SK-N-SH (cell line): ENCODE results near the gene MUSK. TPM values are rescaled to one million over a fixed set of nuclear protein-coding genes. Genes with fewer than 3 reads are reported as not detected.

Experiments used
- CTCF ChIA-PET: fragments of 300-600, 350-600 bp; formaldehyde crosslinking; extraction: SDS; loops from one replicate; lab custom pipeline; 2021; lab: Yijun Ruan, JAX
- POLR2A ChIA-PET: fragments of 350-600 bp; sonication (Branson Sonifier 250); formaldehyde crosslinking; extraction: SDS; loops from one replicate; lab custom pipeline; 2020; ENCODE audit warnings: antibody characterized with exemption, inconsistent platforms; lab: Yijun Ruan, JAX
- DNase-seq: peaks from one replicate; pipeline ENCODE4 v3.0.0; 2012
- H2AFZ ChIP-seq: fragments of 200-600 bp; sonication (generic); 2 replicates; pipeline ENCODE4 v1.8.1; 2016; ENCODE audit warnings: antibody characterized with exemption, mild to moderate bottlenecking, low read depth
- H3F3A ChIP-seq: fragments of 200-600 bp; sonication (generic); replicated peaks from 2 replicates; pipeline ENCODE3; 2016; ENCODE audit warnings: antibody characterized with exemption, mild to moderate bottlenecking; ENCODE audit not compliant: insufficient read depth
- H3K27ac ChIP-seq, 2 experiments: fragments of 200-500 bp in 1 of 2; fragments of 200-600 bp in 1 of 2; sonication (Bioruptor generic) in 1 of 2; sonication (generic), shearing (Covaris generic) in 1 of 2; 2 replicates each; pipeline versions ENCODE4 v1.5.1 to v1.6.1; 2014 to 2016; ENCODE audit warnings: low read depth in 2 of 2, inconsistent platforms in 1 of 2, low read length in 1 of 2, mild to moderate bottlenecking in 1 of 2, mixed read lengths in 1 of 2
- H3K27me3 ChIP-seq: fragments of 200-600 bp; sonication (generic), shearing (Covaris generic); 2 replicates; pipeline ENCODE4 v1.6.1; 2016; ENCODE audit warnings: mixed run types; ENCODE audit not compliant: insufficient read depth
- H3K36me3 ChIP-seq, 2 experiments: fragments of 200-500 bp in 1 of 2; fragments of 200-600 bp in 1 of 2; sonication (Bioruptor generic) in 1 of 2; sonication (generic) in 1 of 2; replicated peaks in 1 of 2; 2 replicates each; pipeline versions ENCODE3 to v1.5.1; 2014 to 2016; ENCODE audit warnings: low read length in 1 of 2, mild to moderate bottlenecking in 1 of 2; ENCODE audit not compliant: insufficient read depth in 2 of 2, control insufficient read depth in 1 of 2
- H3K4me1 ChIP-seq, 2 experiments: fragments of 200-500 bp in 1 of 2; fragments of 200-600 bp in 1 of 2; sonication (Bioruptor generic) in 1 of 2; sonication (generic), shearing (Covaris generic) in 1 of 2; 2 replicates each; pipeline versions ENCODE4 v1.5.1 to v1.6.1; 2014 to 2016; ENCODE audit warnings: low read depth in 1 of 2, low read length in 1 of 2, mixed run types in 1 of 2; ENCODE audit not compliant: insufficient read depth in 2 of 2, control insufficient read depth in 1 of 2
- H3K4me2 ChIP-seq: fragments of 200-600 bp; sonication (generic), shearing (Covaris generic); 2 replicates; pipeline ENCODE4 v1.6.1; 2017; ENCODE audit warnings: mixed run types
- H3K4me3 ChIP-seq, 2 experiments: fragments of 200-500 bp in 1 of 2; fragments of 200-600 bp in 1 of 2; sonication (Bioruptor generic) in 1 of 2; sonication (generic), shearing (Covaris generic) in 1 of 2; 2 replicates each; pipeline versions ENCODE4 v1.5.1 to v1.8.1; 2014 to 2016; ENCODE audit warnings: low read depth in 2 of 2, inconsistent platforms in 1 of 2, low read length in 1 of 2, mild to moderate bottlenecking in 1 of 2, mixed read lengths in 1 of 2, moderate library complexity in 1 of 2
- H3K79me2 ChIP-seq: fragments of 200-600 bp; sonication (generic); 2 replicates; pipeline ENCODE4 v1.8.1; 2017; ENCODE audit warnings: mild to moderate bottlenecking; ENCODE audit not compliant: insufficient read depth
- H3K9ac ChIP-seq: fragments of 200-600 bp; sonication (generic); 2 replicates; pipeline ENCODE4 v1.6.1; 2017; ENCODE audit warnings: mixed run types
- H3K9me2 ChIP-seq: fragments of 200-600 bp; sonication (generic); 2 replicates; pipeline ENCODE4 v1.6.1; 2017; ENCODE audit warnings: mixed run types
- H3K9me3 ChIP-seq: fragments of 200-600 bp; sonication (generic); 2 replicates; pipeline ENCODE4 v1.6.1; 2017; ENCODE audit warnings: mixed run types, mild to moderate bottlenecking, moderate library complexity
- H4K20me1 ChIP-seq: fragments of 200-600 bp; sonication (generic); 2 replicates; pipeline ENCODE4 v1.6.1; 2017; ENCODE audit warnings: mild to moderate bottlenecking, mixed run types; ENCODE audit not compliant: insufficient read depth
- ELF1 ChIP-seq: IDR thresholded peaks from 2 replicates; pipeline ENCODE4 v1.4.0; 2012
- EP300 ChIP-seq, 2 experiments: IDR thresholded peaks; 2 replicates each; pipeline versions ENCODE4 v1.4.0 to v1.6.1; 2012; ENCODE audit warnings: borderline replicate concordance in 1 of 2, low read depth in 1 of 2, low read length in 1 of 2
- EZH2phosphoT487 ChIP-seq: fragments of 200-600 bp; sonication (generic); IDR thresholded peaks from 2 replicates; pipeline ENCODE4 v1.6.1; 2017; ENCODE audit warnings: low read depth, mixed run types, mild to moderate bottlenecking, antibody characterized with exemption, moderate library complexity, borderline replicate concordance
- FOXM1 ChIP-seq: IDR thresholded peaks from 2 replicates; pipeline ENCODE4 v1.4.0; 2012; ENCODE audit warnings: low read depth, mild to moderate bottlenecking
- GATA2 ChIP-seq: sonication (generic); formaldehyde crosslinking; IDR thresholded peaks from 2 replicates; pipeline ENCODE4 v1.5.0; 2020; ENCODE audit warnings: mild to moderate bottlenecking, missing genetic modification reagents
- JUND ChIP-seq: IDR thresholded peaks from 2 replicates; pipeline ENCODE4 v1.4.0; 2012
- MEF2A ChIP-seq: IDR thresholded peaks from 2 replicates; pipeline ENCODE4 v1.4.0; 2012; ENCODE audit warnings: low read depth, borderline replicate concordance
- NFIC ChIP-seq: IDR thresholded peaks from 2 replicates; pipeline ENCODE4 v1.4.0; 2012; ENCODE audit warnings: borderline replicate concordance
- NRF1 ChIP-seq: IDR thresholded peaks from 2 replicates; pipeline ENCODE4 v1.6.1; 2012; ENCODE audit warnings: low read depth, mild to moderate bottlenecking, low read length
- RCOR1 ChIP-seq: fragments of 150-350 bp; IDR thresholded peaks from 2 replicates; pipeline ENCODE4 v1.6.1; 2017; ENCODE audit warnings: antibody characterized with exemption, low read length
- RFX5 ChIP-seq: IDR thresholded peaks from 2 replicates; pipeline ENCODE4 v1.6.1; 2012; ENCODE audit warnings: mild to moderate bottlenecking, improper control_type of control experiment, low read length
- SIN3A ChIP-seq: IDR thresholded peaks from 2 replicates; pipeline ENCODE4 v1.6.1; 2012; ENCODE audit warnings: low read depth, mild to moderate bottlenecking, low read length, moderate library complexity, borderline replicate concordance
- SMC3 ChIP-seq: IDR thresholded peaks from 2 replicates; pipeline ENCODE4 v1.6.1; 2012; ENCODE audit warnings: low read depth, low read length, improper control_type of control experiment
- TAF1 ChIP-seq: IDR thresholded peaks from 2 replicates; pipeline ENCODE4 v1.6.1; 2012; ENCODE audit warnings: low read depth, mild to moderate bottlenecking, low read length, moderate library complexity, borderline replicate concordance
- TEAD4 ChIP-seq: IDR thresholded peaks from 2 replicates; pipeline ENCODE4 v1.4.0; 2012; ENCODE audit warnings: mild to moderate bottlenecking, borderline replicate concordance; ENCODE audit not compliant: insufficient read depth
- YY1 ChIP-seq: IDR thresholded peaks from 2 replicates; pipeline ENCODE4 v1.4.0; 2012; ENCODE audit warnings: low read depth, mild to moderate bottlenecking
- ZBTB33 ChIP-seq: IDR thresholded peaks from 2 replicates; pipeline ENCODE4 v1.4.0; 2012; ENCODE audit warnings: low read depth, borderline replicate concordance
- WGBS: methylation state at CpG from one replicate; pipeline ENCODE4 v1.1.6; 2017; ENCODE audit warnings: low lambda C conversion rate; 5-methylcytosine and 5-hydroxymethylcytosine counted together
- polyA plus RNA-seq, 3 experiments: library from polyadenylated mRNA; depleted of rRNA; stranded (reverse); fragments of >200 nt; gene quantifications; 2 replicates each; pipeline ENCODE4 v1.2.3, GENCODE V29; 2012
- TF ChIP-seq, protein P1 (sequence below): fragments of 150-350 bp; IDR thresholded peaks from 2 replicates; pipeline ENCODE4 v1.6.1; 2016; ENCODE audit warnings: mild to moderate bottlenecking, low read depth, low read length
- TF ChIP-seq, protein P2 (sequence below): fragments of 150-350 bp; IDR thresholded peaks from 2 replicates; pipeline ENCODE4 v1.6.1; 2017; ENCODE audit warnings: antibody characterized with exemption, low read length, low read depth, borderline replicate concordance

The MUSK gene
- polyA plus RNA-seq, 1 of the 3 experiments (the other 2 are of a cell fraction): not detected

GRCh38 chr9:110710420-110710819 lies 41.8 kb downstream of the MUSK start:
- H3K79me2 ChIP-seq: no peaks in the 10 kb centered on the region
- no peak overlapping the region for H3K9ac ChIP-seq
- no peak overlapping the region for H3K4me2 ChIP-seq
- no peaks in the 10 kb centered on the region for H3K36me3 ChIP-seq
- H4K20me1 ChIP-seq: no peaks in the 10 kb centered on the region
- H3K4me3 ChIP-seq: no peak overlapping the region
- H3K9me2 ChIP-seq: no peaks in the 10 kb centered on the region
- H3K27me3 ChIP-seq: no peaks in the 10 kb centered on the region
- CTCF ChIA-PET: no interaction called here
- no peak overlapping the region for H2AFZ ChIP-seq
- TF ChIP-seq NRF1 (no peak), SMC3 (no peak), SIN3A (no peak), RFX5 (no peak), JUND (no peak), YY1 (no peak), ELF1 (no peak), TAF1 (no peak), GATA2 (no peak), EZH2phosphoT487 (no peak), NFIC (no peak), RCOR1 (no peak), MEF2A (no peak), EP300 (IDR thresholded peaks at IDR 0.05; ENCODE audit: borderline replicate concordance in 1 of 2, low read depth in 1 of 2, low read length in 1 of 2) (no peak)
- TF ChIP-seq, protein P1, sequence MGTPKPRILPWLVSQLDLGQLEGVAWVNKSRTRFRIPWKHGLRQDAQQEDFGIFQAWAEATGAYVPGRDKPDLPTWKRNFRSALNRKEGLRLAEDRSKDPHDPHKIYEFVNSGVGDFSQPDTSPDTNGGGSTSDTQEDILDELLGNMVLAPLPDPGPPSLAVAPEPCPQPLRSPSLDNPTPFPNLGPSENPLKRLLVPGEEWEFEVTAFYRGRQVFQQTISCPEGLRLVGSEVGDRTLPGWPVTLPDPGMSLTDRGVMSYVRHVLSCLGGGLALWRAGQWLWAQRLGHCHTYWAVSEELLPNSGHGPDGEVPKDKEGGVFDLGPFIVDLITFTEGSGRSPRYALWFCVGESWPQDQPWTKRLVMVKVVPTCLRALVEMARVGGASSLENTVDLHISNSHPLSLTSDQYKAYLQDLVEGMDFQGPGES: no peak
- TF ChIP-seq, protein P2, sequence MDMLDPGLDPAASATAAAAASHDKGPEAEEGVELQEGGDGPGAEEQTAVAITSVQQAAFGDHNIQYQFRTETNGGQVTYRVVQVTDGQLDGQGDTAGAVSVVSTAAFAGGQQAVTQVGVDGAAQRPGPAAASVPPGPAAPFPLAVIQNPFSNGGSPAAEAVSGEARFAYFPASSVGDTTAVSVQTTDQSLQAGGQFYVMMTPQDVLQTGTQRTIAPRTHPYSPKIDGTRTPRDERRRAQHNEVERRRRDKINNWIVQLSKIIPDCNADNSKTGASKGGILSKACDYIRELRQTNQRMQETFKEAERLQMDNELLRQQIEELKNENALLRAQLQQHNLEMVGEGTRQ: no peak
- TF ChIP-seq, all 33 proteins: peak for 0
- no peak for DNase-seq
- Histone ChIP-seq H3K4me1 (peaks cover 0 to 5% of the 10 kb centered on the region in 2 experiments; a peak in 2 of 4 replicates), H3F3A (no peaks in the 10 kb centered on the region), H3K9me3 (no peaks in the 10 kb centered on the region), H3K27ac (no peak overlapping the region)
- POLR2A ChIA-PET: no interaction called here
- 91% methylated on average over 3 of the region's 3 CpGs for WGBS

- H3K4me2 ChIP-seq: no peak overlapping the region
- no peaks in the 10 kb centered on the region for H3K79me2 ChIP-seq
- DNase-seq: no peak
- H3K27ac ChIP-seq: no peak overlapping the region
- no peak overlapping the region for H3K4me3 ChIP-seq
- ChIA-PET CTCF (interaction anchor here (0.7 to 0.9 kb wide), 2 partner anchors 18 to 586 kb away, joined by 3 read pairs; no protein-coding TSS in a partner anchor), POLR2A (no interaction called here)
- H2AFZ ChIP-seq: no peak overlapping the region
- TF ChIP-seq FOXM1 (no peak), TEAD4 (no peak), YY1 (no peak), RFX5 (no peak), JUND (no peak), ZBTB33 (no peak)
- TF ChIP-seq, protein P1: no peak
- no peak overlapping the region for H3K9ac ChIP-seq
- no peaks in the 10 kb centered on the region for H3K36me3 ChIP-seq
- no peaks in the 10 kb centered on the region for H3K9me2 ChIP-seq
- H3K4me1 ChIP-seq: no peaks in the 10 kb centered on the region; a peak in 1 of 4 replicates
- H4K20me1 ChIP-seq: no peaks in the 10 kb centered on the region
- 100% methylated on average over 1 of the region's 1 CpG for WGBS
- H3K27me3 ChIP-seq: no peaks in the 10 kb centered on the region
- H3K9me3 ChIP-seq: no peaks in the 10 kb centered on the region
- H3F3A ChIP-seq: no peaks in the 10 kb centered on the region
Observed at GRCh38 chr9:110712955-110713354, 44.4 kb downstream of the MUSK start.
